MM.1S (cell line): ENCODE measurements around the gene ZCWPW1.
"Not testable (repeated sequence)": the region's sequence is repeated elsewhere in the genome, so short reads cannot be mapped to it uniquely, and the experiment has no call there.

ENCODE experiments used
- CTCF ChIP-seq: fragments of 300-600 bp; sonication (generic); IDR thresholded peaks from 2 replicates; pipeline ENCODE4 v1.5.1; 2016; ENCODE audit warnings: antibody characterized with exemption, low read length, mixed read lengths
- EZH2 ChIP-seq: fragments of 300-600 bp; sonication (generic); optimal IDR thresholded peaks from 2 replicates; pipeline ENCODE3; 2017; ENCODE audit warnings: low read depth, mild to moderate bottlenecking, antibody characterized with exemption, low read length, mixed read lengths
- EZH2phosphoT487 ChIP-seq: fragments of 300-600 bp; sonication (generic); IDR thresholded peaks from 2 replicates; pipeline ENCODE4 v1.6.1; 2018; ENCODE audit warnings: antibody characterized with exemption, low read length

GRCh38 chr7:100382234-100382853, 46.2 kb downstream of the ZCWPW1 start:
- TF ChIP-seq CTCF, EZH2, EZH2phosphoT487: not testable (repeated sequence)
